Activated T-helper 1 cell treated with anti-CD3 and anti-CD28 coated beads, Interleukin-2, amount 50 U/mL, for 16 hours (primary cell): Measurements from ENCODE around the gene MBD2.
"Not testable (repeated sequence)": the region's sequence is repeated elsewhere in the genome, so short reads cannot be mapped to it uniquely, and the experiment has no call there.

Source experiments
- DNase-seq, 2 donors: peaks; one replicate each; pipeline ENCODE4 v3.0.0-alpha.2; 2020; ENCODE audit warnings: low read depth in 1 of 2, low spot score in 1 of 2

The MBD2 gene

DNA sequence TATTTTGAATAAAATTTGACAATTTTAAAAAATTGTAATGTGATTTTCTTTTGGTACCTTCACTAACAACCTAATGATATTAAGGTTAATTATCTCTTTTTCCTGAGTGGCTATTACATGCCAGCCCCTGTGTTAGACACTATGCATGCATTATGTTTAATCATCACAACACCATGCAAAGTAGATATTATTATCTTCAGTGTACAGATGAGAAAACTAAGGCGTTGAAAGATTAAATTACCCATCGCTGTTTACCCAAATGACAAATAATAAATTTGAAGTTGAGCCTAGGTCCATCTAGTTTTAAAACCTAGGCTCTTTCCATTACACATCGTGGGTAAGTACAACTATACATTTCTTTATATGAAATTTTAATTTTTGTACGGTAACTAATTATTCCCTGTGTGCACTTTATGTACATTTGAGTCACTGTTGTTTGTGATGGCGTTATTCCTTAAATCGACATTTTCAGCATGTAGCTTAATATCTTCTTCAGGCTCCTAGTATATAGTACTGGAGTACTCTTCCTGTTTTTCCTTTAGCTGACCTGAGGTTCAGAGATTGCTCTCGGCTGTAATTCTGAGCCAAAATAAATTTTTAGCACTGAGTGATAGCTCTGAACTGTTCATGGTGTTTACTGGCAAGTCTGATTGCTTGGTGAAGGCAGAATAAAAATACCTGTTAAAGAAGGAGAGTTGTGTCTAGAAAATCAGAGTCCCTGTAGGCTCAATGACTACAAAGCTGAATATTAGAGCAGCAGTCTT lies 13.9 kb upstream of the MBD2 start:
- no peak for DNase-seq

DNA sequence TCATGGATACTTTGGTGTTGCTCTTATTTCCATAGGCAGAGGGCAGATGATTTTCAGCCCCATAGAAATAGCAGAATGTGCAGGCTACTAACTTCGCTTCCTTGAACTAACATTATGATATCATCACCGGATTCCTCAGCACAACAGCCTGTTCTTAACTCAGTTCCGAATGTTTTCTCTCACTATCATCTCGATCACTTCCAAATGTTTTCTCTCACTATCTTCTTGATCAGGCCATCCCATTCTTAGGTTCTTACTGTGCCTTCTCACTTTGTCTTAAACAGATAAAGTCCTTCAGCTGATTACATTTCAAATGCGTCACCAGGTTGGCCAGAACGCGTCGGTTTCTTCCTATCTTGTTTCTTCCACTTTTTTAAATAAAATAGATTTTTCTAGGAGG lies 11.4 kb upstream of the MBD2 start:
- DNase-seq = no peak

DNA sequence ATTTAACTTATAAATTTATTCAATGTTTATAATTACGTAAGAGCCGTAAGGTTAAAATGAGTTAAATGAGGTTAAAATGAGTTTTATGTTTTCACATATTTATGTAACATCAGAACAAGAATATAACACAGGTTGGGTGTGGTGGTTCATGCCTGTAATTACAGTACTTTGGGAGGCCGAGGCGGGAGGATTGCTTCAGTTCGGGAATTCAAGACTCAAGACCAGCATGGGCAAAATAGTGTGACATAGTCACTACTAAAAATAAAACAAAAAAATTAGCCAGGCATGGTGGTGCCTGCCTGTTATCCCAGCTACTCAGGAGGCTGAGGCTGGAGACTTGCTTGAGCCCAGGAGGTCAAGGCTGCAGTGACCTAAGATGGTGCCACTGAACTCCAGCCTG lies 9.3 kb upstream of the MBD2 start:
- DNase-seq = no peak

DNA sequence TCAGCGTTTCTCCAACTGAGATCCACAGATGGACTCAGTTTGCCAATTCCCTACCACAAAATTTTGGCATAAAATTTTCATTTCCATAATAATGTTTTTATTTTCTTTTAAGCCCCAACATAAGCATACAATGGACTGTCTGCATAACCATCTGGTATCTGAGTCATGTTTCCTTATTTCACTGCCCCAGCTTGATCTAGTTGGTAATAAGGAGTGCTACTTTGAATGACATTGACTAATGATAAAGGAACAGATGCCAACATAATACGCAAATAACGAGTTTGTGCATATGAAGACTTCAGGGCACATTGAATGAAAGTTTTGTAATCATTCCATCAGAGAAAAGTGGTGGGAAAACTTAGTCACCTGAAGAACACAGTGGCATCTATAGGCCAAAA lies 8.8 kb upstream of the MBD2 start:
- DNase-seq = no peak

DNA sequence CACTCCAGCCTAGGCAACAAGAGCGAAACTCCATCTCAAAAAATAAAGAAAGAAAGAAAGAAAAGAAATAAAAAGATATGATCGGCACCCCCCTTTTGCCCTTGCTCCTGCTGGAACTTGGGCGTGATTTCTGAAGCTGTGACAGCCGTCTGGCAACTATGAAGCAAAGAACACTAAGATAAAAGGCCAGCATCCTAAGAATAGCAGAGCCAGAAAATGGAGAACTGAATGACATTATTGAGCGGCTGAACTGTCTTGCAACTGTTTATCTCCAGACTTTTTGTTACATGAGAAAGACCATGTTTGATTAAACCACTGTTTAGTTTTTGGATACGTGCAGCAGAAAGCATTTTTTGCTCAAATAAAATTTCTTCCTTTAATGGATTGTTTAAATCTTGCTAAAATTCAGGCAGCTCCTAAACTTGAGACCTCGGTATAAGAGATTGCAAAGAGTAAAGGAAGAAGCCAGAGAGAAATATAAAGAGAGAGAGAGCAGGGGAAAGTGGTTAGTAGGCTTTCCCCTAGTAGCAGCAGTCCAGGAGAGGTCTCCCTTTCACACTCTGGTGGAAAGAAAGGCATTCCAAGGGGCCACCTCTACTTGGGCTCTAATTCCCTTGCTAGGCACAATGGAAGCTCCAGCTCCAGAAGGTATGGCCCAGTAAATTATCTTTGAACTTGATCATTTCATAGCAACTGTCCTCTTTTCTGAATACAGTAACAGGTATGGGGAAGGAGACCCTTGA lies 8.2 kb upstream of the MBD2 start:
- no peak for DNase-seq

DNA sequence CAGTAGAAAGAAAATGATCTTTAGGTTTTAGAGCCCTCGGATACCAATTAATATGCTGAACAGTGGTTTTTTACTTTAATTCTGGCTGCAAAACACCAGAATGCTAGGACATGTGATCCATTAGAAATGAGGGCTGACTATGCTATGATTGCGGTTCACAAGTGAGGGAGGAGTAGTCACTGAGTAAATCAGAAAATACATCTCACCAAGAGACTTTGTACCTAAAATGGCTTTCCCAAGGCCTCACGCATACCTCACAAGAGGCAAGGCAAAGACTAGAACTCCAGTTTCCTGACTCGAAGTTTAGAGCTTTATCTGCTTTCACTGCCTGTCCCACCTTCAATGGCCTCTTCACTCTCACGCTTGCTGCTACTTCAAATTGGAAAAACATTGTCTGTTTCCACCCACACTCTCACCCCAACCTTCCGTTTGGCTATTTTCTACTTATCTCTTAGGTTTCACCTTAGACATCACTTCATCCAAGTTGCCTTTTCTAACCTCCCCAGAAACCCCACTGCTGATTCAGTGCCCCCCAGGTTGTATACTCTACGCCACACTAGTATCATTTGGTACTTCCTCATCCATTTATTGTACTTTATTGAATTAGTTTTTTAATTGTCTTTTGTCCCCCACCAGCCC lies 5.1 kb upstream of the MBD2 start:
- DNase-seq = no peak

DNA sequence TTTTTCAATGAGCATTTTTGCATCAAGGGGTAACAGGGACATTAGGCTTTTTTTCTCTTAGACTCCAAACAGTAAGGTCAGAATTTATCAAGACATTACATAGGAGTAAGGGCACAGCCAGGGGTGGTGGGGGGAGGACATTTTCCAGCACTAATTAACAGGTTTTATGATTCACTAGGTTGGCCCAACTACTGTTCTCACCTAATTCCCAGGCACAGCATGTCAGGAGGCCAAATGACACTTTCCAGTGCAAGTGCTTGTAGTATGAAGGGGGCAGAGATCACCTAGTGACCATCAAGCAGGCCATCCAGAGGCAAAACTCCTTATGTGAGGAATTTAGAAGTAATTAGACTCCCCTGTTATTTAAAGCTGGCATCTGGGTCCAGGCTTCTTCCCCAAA lies 3.9 kb upstream of the MBD2 start:
- DNase-seq = no peak

DNA sequence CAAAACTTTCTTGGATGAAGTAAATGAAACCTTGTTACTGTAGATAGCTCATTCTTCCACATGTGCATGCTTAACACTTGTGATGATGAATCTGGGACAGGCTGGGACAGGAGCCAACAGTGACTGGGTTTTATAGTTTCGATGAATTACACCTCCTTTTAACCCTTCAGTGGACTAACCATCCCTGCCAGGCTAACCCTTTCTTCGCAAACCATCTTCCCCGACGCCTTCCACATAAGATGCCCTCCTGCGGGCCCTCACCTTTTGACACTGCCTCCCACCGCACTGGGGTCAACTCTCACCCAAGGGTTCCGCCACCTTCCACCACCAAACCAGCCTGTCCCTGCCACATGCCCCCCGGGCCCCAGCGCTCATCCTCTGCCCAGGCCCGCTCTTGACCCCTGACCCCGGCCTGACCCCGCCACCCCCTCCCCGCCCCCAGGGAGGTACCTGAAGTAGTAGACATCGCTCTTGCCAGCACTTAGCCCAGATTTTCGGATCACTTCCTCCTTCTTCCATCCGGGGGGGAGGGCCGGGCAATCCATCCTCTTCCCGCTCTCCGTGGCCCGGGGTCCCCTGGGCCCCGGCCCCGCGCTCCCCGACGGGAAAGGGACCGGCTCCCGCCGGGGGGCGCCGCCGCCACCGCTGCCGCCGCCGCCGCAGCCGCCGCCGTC lies 764 bp downstream of the MBD2 start:
- peak in 1 of 2 donors; percentile 38 for DNase-seq

DNA sequence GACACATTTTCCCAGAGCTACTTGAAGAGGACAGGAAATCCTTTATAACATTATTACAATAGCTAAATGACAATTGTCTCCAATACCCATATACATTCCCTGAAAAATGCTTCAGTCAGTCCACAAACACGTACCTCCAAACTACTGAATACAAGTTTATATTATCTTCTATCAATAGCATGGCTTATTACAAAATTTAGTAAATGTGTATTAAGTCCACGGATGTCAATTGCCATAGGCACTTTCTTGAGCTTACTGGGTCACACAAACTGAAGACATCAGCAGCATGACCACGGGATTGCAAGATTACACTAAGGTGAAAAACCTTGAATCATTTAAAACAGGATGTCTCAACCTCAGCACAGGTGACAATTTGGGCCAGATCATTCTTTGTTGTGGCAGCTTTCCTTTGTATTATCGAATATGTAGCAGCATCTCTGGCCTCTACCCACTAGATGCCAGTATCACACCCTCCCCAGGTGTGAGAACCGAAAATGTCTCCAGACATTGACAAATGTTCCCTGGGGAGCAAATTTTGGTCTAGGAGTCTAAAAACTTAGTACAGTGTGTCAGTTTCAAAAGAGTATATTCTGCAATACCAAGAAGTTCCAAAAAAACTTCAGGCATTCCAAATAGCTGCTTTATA lies 1.4 kb downstream of the MBD2 start:
- peak in 1 of 2 donors; percentile 20 for DNase-seq

DNA sequence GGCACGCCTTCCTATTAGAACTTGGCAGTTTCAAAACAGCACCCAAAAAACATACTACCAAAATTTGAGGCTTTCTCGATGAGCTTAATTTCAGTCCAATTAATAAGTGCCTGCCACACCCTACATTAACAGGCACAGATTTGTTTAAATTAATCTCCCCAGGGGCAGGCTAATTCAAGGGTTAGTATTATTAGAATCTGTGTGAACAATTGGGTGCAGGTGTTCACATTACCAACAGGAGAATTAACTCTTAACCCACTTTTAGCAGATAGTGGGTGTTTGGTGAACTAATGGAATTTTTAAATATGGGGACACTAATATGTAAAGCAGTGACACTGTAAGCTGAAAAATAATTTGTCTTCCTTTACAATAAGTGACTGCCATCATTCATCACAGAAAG lies 4.1 kb downstream of the MBD2 start:
- no peak for DNase-seq

DNA sequence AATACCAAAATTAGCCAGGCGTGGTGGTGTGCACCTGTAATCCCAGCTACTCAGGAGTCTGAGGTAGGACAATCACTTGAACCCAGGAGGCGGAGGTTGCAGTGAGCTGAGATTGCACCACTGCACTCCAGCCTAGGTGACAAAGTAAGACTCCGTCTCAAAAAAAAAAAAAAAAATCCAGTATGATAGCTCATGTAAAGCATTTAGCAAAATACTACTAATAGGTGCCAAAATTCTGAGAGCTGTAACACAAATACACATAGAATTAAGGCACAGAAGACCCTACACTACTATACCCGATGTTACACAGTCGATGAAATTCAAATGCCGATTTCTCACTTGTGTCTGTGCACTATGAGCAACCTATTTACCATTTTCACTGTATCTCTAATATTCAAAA lies 5.7 kb downstream of the MBD2 start:
- DNase-seq = not testable (repeated sequence)

DNA sequence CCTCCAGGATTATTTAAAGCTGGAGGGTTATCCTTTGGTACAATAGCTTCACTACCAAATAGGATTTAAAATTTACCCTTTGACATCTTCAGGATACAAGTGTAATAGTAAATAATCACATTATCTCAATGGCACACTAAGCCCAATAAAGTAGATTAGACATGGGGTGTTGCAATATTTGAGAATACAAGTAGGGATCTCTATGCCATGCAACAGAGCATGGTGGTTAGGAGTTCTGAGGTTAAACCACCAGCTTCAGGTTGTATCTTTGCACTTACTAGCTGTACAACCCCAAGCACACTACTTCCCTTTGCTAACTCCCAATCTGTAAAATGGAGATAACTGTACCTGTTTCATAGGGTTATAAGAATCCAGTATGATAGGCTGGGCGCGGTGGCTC lies 6.2 kb downstream of the MBD2 start:
- no peak for DNase-seq

DNA sequence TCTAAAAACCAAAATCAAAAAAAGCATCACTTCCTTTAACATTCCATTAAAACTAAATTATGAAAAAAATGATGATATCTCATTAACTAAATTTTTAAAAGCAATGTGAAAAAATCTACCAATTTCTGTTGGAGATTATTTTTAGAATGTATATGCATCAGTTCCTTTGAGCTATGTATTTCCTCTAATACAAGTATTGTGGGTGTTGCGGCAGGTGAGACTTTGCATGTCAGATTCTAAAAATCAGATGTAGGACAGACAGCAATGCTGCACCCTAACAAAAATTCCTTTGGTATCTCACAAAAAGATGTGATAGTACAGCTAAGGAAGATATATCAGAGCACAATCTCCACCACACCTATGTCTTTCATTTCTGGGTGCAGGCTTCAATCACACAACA lies 6.8 kb downstream of the MBD2 start:
- DNase-seq = no peak

DNA sequence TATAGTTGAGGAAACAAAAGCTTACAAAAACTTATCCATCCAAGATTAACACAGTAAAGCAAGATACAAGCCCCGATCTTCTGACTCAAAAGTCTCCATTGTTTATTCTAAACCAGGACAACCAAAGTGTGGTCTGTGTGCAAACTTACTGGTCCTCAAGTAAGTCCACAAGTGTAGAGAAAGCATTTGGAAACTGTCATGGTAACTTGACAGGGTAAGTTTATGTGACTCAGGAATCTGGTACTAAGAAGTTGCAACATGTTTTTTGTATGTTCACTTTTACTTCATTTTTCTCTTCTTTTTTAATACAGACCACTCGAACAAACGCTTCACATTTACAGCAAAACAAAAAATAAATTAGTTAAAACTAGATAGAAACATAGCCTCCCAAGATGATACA lies 9.4 kb downstream of the MBD2 start:
- no peak for DNase-seq

DNA sequence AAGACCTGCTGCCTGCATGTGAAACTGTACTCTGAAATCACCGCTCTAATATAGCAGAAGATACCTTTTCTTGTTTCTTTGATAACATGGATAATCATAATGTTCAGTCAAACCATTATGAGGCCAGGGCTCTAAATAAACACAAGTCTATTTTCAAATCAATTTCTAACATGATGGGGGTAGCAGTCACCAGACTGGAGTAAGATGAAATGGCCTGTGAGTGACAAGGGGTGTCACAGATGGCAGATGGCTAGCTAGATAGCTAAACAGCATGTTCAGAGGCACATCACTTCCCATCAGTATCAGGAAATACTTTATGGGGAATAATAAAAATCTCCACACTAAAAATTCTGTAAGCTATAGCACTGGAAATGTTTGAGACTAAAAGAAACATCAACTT lies 14.0 kb downstream of the MBD2 start:
- no peak for DNase-seq

DNA sequence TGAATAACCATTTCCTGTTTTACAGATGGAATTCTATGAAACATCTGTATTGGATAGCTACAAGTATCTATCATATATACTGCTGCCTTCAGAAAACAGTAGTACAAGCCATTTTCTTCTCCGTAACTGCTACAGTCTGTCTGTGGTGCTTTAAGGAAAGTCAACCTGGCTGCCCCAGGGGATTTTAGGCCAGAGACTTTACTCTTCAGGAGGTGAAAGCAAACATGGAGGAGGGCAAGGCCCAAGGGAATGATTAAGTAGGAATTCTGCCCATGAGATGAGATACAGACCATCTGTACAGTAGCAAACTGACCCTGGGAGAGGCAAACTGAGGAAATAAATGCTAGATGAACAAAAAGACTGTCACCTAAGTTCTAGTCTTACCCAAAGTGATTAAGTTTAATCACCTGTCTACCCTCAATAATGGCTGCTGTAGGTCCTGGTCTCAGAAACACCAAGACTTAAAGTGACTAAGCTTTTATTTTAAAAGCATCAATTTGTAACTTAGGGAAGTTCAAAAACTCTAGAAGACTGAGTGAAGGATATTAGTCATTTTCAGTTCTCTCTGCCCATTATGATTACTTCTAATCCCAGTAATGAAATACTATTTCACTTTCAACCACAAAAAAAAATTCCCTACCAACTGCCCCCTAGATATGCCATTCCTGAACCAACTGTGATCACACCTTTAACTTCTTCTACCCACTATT lies 14.8 kb downstream of the MBD2 start:
- DNase-seq = no peak

DNA sequence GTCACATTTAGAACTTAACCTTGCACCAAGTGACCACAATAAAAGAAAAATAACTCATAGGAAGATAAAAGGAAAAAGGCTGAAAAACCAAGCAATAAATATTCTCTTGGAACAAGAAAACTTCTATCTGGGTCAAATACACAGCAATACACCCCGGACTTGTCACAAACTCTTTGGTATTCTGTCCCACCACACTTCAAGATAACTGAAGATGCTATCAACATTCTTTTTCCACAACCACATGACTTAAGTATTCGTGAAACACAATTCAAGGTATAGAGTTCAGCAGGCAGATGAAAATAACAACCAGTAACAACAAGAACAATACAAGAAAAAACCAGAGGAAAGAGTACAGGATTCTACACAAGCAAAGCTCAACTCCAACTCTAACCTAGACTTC lies 18.0 kb downstream of the MBD2 start:
- DNase-seq = no peak

DNA sequence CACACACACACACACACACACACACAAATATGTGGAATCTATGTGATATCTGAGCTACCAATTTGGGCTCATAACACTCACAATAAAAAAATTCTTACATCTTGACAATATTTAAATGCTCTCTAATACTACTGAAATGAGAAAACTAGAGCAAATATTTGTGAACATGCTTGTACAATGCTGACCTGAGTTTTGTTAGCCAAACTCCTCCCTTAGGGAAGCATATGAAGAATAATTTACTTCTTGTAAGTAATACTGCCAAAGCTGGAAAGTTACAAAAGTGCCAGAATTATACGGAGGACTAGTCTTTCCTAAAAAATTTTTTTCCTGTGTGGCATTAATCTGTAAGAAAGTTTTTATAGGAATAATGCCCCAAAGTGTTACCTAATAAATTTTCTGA lies 18.5 kb downstream of the MBD2 start:
- no peak for DNase-seq

DNA sequence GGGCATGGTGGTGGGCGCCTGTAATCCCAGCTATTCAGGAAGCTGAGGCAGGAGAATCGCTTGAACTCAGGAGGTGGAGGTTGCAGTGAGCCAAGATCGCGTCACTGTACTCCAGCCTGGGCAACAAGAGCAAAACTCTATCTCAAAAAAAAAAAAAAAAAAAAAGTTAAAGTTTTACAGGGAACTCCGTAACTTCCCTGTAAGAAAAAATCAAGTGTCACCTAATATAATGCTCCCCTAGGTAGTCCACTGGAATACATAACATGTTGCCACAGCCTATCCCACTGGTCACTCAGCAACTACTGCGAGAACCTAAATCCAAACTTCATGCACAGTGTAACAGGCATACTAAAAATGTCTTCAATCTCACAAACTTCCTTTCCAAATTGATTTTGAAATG lies 19.0 kb downstream of the MBD2 start:
- DNase-seq = not testable (repeated sequence)

DNA sequence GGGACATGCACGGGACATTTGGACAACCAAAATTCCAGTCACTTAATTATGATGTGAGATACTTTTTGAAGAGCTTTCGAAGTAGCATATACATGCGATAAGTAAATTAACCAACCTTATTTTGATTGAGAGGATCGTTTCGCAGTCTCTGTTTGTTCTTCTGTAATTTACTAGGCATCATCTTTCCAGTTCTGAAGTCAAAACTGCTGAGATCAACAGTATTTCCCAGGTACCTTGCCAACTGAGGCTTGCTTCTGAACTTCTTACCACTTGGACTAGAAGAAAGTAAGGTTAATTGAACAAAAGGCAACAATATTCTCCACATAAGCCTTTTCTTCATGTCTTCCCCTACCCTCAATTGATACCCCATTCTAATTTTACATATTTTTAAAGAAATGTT lies 19.6 kb downstream of the MBD2 start:
- no peak for DNase-seq

DNA sequence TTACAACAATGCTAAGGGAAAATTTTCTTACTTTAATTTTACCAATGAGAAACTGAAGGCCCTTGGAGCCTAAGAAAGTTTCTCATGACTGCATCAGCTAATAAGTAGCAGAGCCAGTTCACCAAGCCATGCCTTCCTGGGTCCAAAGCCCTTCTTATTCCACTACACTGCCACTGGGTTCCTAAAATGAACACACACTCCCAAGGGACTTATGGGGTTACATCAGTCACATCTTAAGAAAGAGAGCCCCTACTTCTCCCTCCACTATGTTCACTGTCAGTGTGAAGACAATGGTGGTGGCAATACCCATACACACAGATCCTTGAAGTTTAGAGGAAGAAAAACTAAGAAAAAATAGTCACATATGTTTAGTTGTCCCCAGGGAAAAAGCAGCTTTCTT lies 20.6 kb downstream of the MBD2 start:
- no peak for DNase-seq
